NCI-H524 (cell line): ENCODE results near the gene MBD3.
A peak's percentile ranks its signal among the peaks of the same experiment; 100 is the strongest.

ENCODE experiments used
- DNase-seq, 2 experiments: peaks; one replicate each; lab custom pipeline; 2025; lab: John Stamatoyannopoulos, UW

MBD3 gene

GRCh38 chr19:1571358-1571757, 21.3 kb downstream of the MBD3 start:
- no peak for DNase-seq

GRCh38 chr19:1570836-1571235, 21.8 kb downstream of the MBD3 start:
- DNase-seq: no peak

GRCh38 chr19:1569997-1570396, 22.7 kb downstream of the MBD3 start:
- no peak for DNase-seq

- peak; percentile 16 to 73 for DNase-seq
Observed at GRCh38 chr19:1568320-1569019, 24.2 kb downstream of the MBD3 start, which contains the start of gene MEX3D. Gene MEX3D (minus strand): TSS chr19:1568325. CDS start chr19:1568058, 267 bp downstream.

GRCh38 chr19:1567848-1568227, 24.8 kb downstream of the MBD3 start:
- no peak for DNase-seq

GRCh38 chr19:1567116-1567847, 25.4 kb downstream of the MBD3 start:
- DNase-seq: no peak

GRCh38 chr19:1566392-1567115, 26.1 kb downstream of the MBD3 start:
- DNase-seq: peak in 1 of 2 experiments; percentile 41

- no peak for DNase-seq
Observed at GRCh38 chr19:1563251-1563650, 29.4 kb downstream of the MBD3 start.

GRCh38 chr19:1561236-1561842, 31.3 kb downstream of the MBD3 start:
- no peak for DNase-seq

- no peak for DNase-seq
Observed at GRCh38 chr19:1560286-1560882, 32.3 kb downstream of the MBD3 start.

- DNase-seq: no peak
Observed at GRCh38 chr19:1558552-1558951, 34.1 kb downstream of the MBD3 start.

- no peak for DNase-seq
Observed at GRCh38 chr19:1556390-1557070, 36.1 kb downstream of the MBD3 start.

- no peak for DNase-seq
Observed at GRCh38 chr19:1555487-1556389, 36.9 kb downstream of the MBD3 start.

GRCh38 chr19:1554968-1555367, 37.7 kb downstream of the MBD3 start:
- no peak for DNase-seq

GRCh38 chr19:1553415-1553814, 39.2 kb downstream of the MBD3 start:
- no peak for DNase-seq

GRCh38 chr19:1551068-1552040, 41.3 kb downstream of the MBD3 start:
- no peak for DNase-seq

GRCh38 chr19:1549332-1549945, 43.2 kb downstream of the MBD3 start:
- no peak for DNase-seq

- DNase-seq: no peak
Observed at GRCh38 chr19:1540365-1540925, 52.2 kb downstream of the MBD3 start.
